NCI-H774 (cell line): ENCODE data around the gene ABCF2.
A peak's percentile ranks its signal among the peaks of the same experiment; 100 is the strongest.

ENCODE experiments used
- DNase-seq: peaks from one replicate; lab custom pipeline; 2025; lab: John Stamatoyannopoulos, UW

Gene ABCF2

DNA sequence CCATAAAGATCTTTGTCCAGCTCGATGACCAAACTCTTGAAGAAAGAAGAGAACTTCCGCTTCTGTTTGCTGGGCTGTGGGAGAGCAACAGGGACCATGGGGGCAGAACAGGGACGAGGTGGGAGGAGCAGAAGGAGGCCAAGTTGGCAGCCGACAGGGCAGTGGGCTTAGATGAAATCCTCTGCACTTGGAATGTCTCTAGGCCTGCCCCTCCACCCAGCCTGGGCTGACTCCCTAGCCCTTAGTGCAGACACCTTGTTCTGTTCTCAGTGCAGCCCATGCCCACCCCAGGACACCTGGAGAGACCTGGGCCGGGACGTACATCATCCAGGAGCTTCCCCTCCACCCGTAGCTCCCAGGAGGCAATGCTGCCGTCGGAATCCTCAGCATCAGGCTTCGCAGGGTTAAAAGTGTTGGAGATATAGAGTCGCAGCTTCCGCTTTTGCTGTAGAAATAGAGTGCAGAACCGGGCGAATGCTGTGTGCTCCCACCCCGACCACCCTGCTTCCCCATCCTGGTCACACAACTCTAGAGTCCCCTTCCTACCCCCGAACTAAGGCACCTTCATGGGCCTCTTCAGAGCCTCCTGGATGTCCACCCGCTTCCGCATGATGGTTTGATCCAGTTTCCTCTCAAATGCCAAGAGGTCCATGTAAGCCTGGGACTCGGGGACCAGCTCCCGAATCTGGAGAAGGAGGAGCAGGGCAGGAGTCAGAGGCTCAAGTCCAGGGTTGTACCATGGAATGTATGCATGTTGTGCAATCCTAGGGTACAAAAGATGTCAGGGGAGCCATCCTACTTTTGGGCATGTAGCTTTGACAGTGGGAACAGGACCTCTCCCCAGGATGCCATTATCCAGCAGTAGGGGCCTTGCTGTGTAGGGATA lies 15.4 kb upstream of the ABCF2 start:
- no peak for DNase-seq

DNA sequence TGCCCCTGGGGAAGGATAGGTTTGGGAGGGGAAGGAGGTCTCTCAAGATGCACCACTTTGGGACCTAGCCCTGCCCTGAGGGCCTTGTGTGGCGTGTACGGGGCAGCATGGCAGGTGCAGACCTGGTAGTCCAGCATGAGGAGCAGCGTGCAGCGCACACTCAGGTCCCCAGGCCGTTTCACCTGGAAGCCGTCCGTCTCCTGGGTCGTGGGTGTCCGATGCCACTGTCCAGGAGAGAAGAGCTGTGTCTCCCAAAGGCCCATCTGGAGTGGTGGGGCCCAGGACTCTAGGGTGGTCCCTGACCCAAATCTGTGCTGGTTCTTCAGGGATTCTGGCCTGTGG lies 14.7 kb upstream of the ABCF2 start:
- no peak for DNase-seq

DNA sequence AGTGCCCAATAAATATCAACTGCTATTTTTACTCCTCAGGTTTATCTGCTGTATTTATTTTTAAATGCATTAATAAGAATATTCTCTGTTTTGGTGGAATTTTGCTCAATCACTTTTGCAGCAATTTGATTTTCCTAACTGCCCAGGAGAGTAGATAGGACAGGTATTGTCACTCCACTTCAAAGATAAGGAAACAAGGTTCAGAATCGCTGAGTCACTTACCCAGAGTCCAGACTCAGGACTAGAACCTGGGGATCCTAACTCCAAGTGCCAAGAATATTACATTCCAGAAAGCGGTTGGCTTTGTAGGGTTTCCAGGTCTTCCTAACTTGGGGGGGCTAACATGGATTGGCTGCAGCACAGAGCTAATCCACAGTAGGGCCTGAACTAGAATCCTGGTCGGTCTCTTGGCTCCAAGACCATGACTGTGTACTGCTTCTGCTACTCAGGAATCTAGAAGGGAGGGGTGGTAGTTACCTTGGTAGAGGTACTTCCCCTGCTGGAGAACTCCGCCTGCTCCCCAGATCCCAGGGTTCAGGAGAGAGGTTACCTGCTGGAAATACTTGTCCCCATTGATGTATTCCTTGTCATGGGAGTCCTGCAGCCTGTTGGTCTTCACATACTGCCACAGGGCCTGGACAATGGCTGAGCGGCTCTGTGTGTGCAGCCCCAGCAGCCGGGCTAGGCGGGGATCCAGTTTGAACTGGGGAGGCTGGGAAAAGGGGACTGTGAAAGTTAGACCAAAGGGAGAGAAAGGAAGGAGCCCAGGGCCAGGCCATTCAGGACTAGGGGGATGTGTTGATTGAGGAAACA lies 14.1 kb upstream of the ABCF2 start:
- no peak for DNase-seq

DNA sequence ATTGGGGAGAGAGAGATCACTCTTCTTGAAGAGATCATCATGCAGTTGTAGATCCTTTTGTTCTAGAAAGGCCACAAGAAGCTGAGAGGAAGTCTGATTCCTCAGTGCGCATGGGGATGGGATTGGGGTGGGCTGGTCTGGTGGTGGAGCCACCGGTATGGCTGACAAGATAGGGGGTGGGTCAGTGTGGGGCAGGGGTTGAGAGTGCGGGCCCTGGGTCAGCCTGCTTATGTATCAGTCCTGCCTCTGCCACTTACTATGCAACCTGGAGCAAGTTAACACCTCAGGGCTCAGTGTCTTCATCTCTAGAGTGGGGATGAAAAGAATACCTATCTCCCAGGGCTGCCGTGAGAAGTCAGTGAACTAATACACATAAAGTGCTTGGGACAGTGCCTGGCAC lies 13.5 kb upstream of the ABCF2 start:
- no peak for DNase-seq

DNA sequence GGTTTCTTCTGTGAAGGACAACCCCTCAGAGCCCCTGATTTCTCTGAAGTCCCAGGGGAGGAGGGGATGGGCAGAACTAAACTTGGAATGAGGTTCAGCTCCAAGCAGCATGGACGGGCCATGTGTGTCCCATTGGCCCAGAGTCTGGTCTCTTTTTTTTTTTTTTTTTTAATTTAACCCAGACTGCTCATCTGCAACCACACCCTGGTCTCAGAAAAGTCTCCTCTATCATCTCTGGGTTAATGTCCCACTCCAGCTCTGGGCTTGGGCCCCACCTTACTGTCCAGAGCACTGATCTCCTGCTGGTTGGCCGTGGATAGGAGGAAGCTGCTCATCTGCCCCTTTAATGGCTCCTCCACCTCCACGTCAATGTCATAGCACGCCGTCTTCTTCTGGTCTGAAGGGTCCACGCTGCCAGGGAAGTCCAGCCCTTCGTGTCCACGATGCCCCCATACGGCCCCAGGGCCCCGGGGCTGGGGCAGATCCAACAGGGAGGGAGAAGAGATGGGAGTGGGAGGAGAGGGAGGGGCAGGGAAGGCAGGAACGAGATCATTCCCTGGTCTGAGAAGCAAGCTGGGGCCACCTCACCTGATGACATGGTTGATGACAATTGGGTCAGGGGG lies 12.9 kb upstream of the ABCF2 start:
- DNase-seq, result no peak

DNA sequence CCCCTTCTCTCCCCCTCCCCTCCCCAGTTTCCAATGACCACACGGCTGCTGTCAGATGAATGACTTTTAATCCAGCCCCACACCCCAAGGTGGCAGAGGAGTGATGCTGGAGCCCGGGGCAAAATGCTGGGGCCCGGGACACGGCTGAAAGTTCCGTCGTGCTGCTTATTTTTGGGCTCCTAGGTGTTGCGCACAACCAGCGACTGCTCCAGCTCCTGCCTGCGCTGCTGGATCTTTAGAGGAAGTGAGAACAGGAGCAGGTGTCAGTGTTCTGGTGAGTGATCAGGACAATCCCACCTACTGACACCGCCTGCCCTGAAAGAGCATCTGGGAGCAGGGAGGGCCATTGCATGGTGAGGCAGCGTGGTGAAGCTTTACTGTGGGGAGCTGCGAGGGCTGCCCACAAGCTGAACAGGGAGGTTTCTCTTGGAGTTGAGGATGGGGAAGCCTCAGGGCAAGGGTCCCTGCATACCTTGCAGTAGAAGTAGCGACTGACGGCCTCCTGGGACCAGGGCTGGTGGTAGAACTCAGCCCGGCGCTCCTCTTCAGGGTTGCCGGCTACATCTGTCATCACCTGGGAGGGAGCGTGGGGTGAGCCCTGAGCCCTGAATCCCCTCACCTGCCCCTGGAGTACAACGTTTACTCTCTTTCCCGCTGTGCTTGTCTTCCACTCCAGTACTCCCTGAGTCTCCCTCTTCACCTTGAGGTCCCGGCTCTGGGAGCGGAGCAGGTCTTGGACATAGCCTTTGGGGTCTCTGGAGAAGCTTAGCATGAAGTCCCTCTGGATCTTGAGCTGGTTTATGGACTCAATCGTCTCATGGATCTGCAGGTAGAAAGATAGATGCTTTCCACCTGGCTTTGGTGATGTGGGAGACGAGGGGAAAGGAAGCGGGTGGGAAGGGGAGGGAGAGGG lies 12.2 kb upstream of the ABCF2 start:
- no peak for DNase-seq

DNA sequence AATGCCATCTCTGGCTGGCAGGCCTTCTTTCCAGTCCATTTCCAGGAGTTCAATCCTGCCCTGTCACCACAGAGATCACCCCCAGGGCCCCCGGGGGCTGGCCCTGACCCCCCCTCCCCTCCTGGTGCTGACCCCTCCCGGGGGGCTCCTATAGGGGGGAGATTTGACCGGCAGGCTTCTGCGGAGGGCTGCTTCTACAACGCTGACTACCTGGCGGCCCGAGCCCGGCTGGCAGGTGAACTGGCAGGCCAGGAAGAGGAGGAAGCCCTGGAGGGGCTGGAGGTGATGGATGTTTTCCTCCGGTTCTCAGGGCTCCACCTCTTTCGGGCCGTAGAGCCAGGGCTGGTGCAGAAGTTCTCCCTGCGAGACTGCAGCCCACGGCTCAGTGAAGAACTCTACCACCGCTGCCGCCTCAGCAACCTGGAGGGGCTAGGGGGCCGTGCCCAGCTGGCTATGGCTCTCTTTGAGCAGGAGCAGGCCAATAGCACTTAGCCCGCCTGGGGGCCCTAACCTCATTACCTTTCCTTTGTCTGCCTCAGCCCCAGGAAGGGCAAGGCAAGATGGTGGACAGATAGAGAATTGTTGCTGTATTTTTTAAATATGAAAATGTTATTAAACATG lies 11.3 kb upstream of the ABCF2 start:
- no peak for DNase-seq

DNA sequence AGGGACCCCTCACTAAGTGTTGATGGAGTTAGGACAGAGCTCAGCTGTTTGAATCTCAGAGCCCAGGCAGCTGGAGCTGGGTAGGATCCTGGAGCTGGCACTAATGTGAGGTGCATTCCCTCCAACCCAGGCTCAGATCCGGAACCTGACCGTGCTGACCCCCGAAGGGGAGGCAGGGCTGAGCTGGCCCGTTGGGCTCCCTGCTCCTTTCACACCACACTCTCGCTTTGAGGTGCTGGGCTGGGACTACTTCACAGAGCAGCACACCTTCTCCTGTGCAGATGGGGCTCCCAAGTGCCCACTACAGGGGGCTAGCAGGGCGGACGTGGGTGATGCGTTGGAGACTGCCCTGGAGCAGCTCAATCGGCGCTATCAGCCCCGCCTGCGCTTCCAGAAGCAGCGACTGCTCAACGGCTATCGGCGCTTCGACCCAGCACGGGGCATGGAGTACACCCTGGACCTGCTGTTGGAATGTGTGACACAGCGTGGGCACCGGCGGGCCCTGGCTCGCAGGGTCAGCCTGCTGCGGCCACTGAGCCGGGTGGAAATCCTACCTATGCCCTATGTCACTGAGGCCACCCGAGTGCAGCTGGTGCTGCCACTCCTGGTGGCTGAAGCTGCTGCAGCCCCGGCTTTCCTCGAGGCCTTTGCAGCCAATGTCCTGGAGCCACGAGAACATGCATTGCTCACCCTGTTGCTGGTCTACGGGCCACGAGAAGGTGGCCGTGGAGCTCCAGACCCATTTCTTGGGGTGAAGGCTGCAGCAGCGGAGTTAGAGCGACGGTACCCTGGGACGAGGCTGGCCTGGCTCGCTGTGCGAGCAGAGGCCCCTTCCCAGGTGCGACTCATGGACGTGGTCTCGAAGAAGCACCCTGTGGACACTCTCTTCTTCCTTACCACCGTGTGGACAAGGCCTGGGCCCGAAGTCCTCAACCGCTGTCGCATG lies 10.5 kb upstream of the ABCF2 start:
- no peak for DNase-seq

DNA sequence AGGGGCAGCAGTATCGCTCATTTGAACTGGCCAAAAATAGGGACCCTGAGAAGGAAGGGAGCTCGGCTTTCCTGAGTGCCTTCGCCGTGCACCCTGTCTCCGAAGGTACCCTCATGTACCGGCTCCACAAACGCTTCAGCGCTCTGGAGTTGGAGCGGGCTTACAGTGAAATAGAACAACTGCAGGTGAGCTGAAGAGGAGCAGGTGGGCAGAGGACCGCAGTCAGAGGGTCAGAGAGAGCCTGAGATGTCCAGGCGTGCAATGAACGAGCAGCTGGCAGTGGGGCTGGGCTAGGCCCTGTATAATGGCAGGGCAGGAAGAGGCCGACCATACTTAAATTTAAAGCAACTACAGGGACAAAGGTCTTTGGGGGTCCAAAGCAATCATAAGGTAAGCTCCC lies 9.4 kb upstream of the ABCF2 start:
- DNase-seq, result no peak

DNA sequence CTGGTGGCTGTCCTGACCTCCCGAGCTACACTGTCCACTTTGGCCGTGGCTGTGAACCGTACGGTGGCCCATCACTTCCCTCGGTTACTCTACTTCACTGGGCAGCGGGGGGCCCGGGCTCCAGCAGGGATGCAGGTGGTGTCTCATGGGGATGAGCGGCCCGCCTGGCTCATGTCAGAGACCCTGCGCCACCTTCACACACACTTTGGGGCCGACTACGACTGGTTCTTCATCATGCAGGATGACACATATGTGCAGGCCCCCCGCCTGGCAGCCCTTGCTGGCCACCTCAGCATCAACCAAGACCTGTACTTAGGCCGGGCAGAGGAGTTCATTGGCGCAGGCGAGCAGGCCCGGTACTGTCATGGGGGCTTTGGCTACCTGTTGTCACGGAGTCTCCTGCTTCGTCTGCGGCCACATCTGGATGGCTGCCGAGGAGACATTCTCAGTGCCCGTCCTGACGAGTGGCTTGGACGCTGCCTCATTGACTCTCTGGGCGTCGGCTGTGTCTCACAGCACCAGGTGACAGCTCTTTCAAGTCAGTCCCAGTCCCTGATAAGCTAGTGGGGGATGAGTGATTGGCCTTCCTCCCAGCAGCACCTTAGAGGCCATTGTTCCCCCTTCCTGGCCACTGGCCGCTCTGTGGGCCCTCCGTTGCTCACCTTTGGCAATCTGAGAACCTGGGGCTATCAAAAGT lies 8.2 kb upstream of the ABCF2 start:
- no peak for DNase-seq

DNA sequence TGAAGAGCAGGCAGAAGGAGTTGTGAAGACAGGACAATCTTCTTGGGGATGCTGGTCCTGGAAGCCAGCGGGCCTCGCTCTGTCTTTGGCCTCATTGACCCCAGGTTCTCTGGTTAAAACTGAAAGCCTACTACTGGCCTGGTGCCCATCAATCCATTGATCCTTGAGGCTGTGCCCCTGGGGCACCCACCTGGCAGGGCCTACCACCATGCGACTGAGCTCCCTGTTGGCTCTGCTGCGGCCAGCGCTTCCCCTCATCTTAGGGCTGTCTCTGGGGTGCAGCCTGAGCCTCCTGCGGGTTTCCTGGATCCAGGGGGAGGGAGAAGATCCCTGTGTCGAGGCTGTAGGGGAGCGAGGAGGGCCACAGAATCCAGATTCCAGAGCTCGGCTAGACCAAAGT lies 6.8 kb upstream of the ABCF2 start:
- no peak for DNase-seq

DNA sequence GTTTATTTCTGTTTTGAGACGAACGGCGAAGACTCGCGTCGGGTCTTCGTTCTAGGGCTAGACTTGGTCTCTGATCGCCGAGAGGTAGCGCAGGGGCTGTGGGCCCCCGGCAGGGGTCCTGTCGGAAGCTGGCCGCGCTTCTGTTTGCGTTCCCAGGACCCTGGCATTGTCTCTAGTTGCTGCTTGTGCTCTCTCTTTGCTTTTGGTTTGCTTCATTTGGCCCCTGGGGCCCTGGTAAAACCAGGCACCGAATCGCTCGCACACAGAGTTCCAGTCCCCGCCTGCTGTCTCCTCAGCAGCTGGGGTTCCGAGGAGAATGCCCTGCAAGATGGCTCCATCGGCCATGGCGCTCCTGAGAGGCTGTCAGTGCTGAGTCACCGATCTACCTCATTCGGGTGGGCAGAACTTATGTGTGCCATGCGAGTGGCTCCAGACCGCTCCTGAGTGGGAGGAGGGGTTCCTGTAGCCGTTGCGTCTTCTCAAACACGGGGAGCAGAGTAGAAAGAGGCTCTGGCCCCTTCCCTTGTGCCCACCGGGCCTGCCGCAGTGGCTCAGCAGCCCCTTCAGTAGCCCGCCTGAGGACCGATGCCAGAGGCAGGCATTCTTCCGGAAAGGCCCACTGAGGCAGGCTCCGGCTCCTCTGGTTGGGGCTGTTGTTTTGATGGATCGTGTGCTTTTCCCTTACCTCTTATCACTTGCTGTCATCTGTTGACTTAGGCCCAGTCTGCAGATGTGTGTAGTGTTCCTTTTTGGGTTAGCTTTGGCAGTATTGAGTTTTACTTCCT lies 6.1 kb upstream of the ABCF2 start:
- no peak for DNase-seq

DNA sequence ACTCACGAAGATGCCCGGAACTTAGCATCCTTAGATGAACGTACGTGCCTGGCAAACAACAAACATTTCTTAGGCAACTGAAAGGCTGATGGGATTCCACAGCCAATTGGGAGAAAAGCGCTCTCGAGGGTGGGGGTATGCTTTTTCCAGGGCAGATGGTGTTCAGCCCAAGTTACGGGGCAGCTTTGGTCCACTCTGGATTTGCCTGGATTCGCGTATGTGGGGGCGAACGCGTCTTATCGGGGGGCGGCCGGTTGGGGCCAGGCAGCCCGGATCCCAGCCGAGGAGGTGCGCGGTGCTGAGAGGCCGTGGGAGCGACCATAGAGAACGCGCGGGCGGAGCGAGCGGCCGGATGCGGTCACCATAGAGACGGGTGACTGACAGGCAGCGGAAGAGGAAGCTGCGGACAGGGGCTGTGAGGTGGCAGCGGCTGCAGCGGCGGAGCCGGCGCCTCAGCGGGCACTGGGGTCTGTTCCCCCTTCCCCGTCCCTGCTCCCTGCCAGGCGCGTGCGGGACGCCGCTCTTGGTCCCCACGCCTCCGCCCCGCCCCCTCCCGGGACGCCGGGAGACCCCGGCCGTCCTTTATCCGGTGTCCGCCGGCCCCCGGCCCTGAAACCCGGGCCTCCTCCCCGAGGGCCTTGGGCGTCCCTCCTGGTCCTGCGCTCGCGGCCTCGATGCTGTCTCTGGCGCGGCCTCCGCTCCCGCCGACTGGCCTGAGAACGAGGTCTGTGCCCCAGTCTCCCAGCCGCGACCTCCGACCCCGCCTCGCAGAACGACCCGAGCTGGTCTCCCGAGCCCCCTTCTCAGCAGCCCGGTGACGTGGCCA lies 5.3 kb upstream of the ABCF2 start, which contains the start of gene CHPF2:
CHPF2 (plus strand) TSS at position 393 of the 826 bp plus-strand sequence. CDS start 1,529 bp downstream, outside the sequence.
- DNase-seq, result peak; percentile 76

DNA sequence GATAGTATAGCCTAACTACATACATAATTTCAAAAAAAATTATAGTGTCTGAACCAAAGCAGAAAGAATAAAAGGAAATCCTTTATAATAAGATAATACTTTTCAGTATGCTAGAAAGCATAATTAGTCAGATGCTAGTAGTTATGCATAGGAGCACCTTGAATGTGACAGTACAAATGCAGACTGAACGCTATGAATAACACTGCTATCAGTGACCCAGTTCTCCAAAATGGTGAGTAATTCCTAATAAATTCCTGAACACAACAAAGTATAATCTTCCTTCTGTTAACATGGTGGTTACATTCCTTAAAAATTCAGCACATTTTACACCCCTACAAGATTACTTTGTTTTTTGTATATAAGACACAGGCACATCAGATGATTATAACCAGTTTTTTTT lies 4.1 kb upstream of the ABCF2 start:
- no peak for DNase-seq

DNA sequence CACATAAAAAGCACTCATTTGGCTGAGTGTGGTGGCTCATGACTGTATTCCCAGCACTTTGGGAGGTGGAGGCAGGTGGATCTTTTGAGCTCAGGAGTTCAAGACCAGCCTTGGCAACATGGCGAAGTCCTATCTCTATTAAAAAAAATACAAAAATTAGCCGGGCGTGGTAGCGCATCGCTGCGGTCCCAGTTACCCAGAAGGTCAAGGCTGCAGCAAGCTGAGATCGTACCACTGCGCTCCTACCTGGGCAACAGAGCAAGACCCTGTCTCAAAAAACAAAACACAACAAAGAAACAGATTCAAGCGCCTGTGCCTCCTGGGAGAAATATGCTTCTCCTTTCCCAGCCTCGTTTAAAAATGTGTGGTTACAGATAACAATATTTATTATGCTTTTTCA lies 2.2 kb upstream of the ABCF2 start:
- no peak for DNase-seq

DNA sequence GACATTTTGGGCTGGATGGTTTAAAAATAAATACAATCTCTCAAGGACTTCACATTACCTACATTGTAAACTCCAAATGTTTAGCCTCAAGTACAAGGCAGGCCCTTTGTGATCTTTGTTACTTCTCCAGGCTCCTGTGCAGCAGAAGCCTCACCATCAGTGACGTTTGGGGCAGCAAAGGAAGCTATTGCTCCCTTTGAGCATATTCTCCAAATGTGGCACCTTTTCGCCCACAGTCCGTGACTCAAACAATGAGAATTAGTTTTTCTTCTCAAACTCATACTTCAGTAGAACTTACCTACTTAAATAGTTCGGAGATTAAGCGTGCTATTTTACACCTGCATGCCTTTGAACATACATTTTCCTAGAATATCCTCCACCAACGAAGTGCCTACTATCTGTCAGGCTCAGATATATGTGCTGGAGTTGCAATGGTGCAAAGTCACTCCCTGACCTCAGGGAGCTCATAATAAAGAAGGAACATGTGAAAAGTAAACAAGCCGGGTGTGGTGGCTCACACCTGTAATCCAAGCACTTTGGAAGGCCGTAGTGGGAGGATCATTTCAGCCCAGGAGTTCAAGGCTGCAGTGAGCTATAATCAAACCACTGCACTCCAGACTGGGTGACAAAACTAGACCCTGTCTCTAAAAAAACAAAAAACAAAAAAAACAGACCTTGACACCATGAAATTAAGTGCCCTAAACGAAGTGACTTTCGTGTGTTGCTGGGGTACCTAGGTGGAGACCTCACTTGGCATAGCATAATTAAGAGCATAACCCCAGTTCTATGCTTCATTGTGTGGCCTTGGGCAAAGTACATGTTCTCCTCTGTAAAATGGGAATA lies 1.2 kb upstream of the ABCF2 start:
- no peak for DNase-seq

DNA sequence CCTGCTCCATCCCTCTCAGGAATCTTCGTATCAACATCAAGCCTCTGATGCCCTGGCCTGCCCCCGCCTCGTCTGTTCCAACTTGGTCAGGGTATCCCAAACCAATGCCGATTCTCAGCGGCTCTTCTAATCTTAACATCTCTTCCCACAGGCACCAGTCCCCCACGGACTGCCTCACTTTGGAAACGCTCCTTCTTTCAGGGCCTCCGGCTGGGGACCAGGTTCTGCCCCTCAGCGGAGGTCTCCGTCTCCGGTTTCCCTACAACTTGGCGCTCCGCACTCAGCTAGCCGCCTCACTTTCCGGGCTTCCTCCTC lies 488 bp downstream of the ABCF2 start:
- no peak for DNase-seq
